HepG2 (cell line): ENCODE measurements around the gene UTP4.

Experiments used
- BRD4 ChIP-seq: sonication (generic); formaldehyde crosslinking; IDR thresholded peaks from 2 replicates; pipeline ENCODE4 v1.4.0; 2020; ENCODE audit warnings: missing genetic modification reagents
- EZH2 ChIP-seq: conservative IDR thresholded peaks from 2 replicates; pipeline ENCODE4 v1.6.1; 2012; ENCODE audit warnings: mild to moderate bottlenecking, low read depth, low read length, moderate library complexity
- FOXA1 ChIP-seq, 2 experiments: fragments of 450-650 bp in 1 of 2; sonication (generic) in 1 of 2; formaldehyde crosslinking in 1 of 2; IDR thresholded peaks; 2 replicates each; pipeline versions ENCODE4 v1.4.0 to v1.6.1; 2016 to 2020; ENCODE audit warnings: missing genetic modification reagents in 1 of 2
- GPN1 ChIP-seq: sonication (generic); formaldehyde crosslinking; IDR thresholded peaks from 2 replicates; pipeline ENCODE4 v1.5.1; 2020; ENCODE audit warnings: missing genetic modification reagents, borderline replicate concordance
- JUN ChIP-seq: sonication (generic); formaldehyde crosslinking; IDR thresholded peaks from 2 replicates; pipeline ENCODE4 v1.4.0; 2020; ENCODE audit warnings: mild to moderate bottlenecking, missing genetic modification reagents
- POLR2A ChIP-seq, 2 experiments: IDR thresholded peaks; 2 replicates each; pipeline ENCODE4 v1.6.1; 2011; ENCODE audit warnings: low read depth in 2 of 2, low read length in 2 of 2, mild to moderate bottlenecking in 1 of 2, moderate library complexity in 1 of 2; ENCODE audit not compliant: insufficient read depth in 1 of 2
- POLR2AphosphoS5 ChIP-seq: IDR thresholded peaks from 2 replicates; pipeline ENCODE4 v1.6.1; 2012; ENCODE audit warnings: low read depth, low read length
- RAD21 ChIP-seq: fragments of 450-650 bp; formaldehyde crosslinking; IDR thresholded peaks from 2 replicates; pipeline ENCODE4 v1.5.0; 2020; ENCODE audit warnings: mild to moderate bottlenecking
- XBP1 ChIP-seq: sonication (generic); formaldehyde crosslinking; IDR thresholded peaks from 2 replicates; pipeline ENCODE4 v1.5.0; 2020; ENCODE audit warnings: missing genetic modification reagents
- ZNF124 ChIP-seq: sonication (generic); formaldehyde crosslinking; IDR thresholded peaks from 2 replicates; pipeline ENCODE4 v1.4.0; 2020; ENCODE audit warnings: missing genetic modification reagents
- ZNF414 ChIP-seq: sonication (generic); formaldehyde crosslinking; IDR thresholded peaks from 2 replicates; pipeline ENCODE4 v1.5.0; 2020; ENCODE audit warnings: missing genetic modification reagents
- ZNF550 ChIP-seq: sonication (generic); formaldehyde crosslinking; IDR thresholded peaks from 2 replicates; pipeline ENCODE4 v1.4.0; 2020; ENCODE audit warnings: mild to moderate bottlenecking, missing genetic modification reagents, borderline replicate concordance
- ZNF776 ChIP-seq: sonication (generic); formaldehyde crosslinking; IDR thresholded peaks from 2 replicates; pipeline ENCODE4 v1.4.0; 2020; ENCODE audit warnings: mild to moderate bottlenecking, missing genetic modification reagents

- TF ChIP-seq ZNF414 (CRISPR knock-in tag): no peak
- TF ChIP-seq BRD4: no peak
- TF ChIP-seq XBP1: no peak
- no peak for TF ChIP-seq POLR2A (IDR thresholded peaks at IDR 0.05; ENCODE audit: insufficient read depth in 1 of 2, low read depth in 2 of 2, low read length in 2 of 2)
- no peak for TF ChIP-seq EZH2
- TF ChIP-seq POLR2AphosphoS5: peak; percentile 40; the same call in 1 of the 2 replicates
- no peak for TF ChIP-seq ZNF124 (CRISPR knock-in tag)
- no peak for TF ChIP-seq ZNF550 (CRISPR knock-in tag)
- no peak for TF ChIP-seq GPN1 (CRISPR knock-in tag)
- TF ChIP-seq ZNF776 (CRISPR knock-in tag): no peak
- no peak for TF ChIP-seq FOXA1 (IDR thresholded peaks at IDR 0.05)
- no peak for TF ChIP-seq FOXA1 (CRISPR knock-in tag; IDR thresholded peaks at IDR 0.05)
- TF ChIP-seq RAD21: no peak
- TF ChIP-seq JUN (CRISPR knock-in tag): no peak
These were observed 6.2 kb upstream of the UTP4 start for GRCh38 chr16:69126221-69126620.
